NOMO-1 (cell line): ENCODE data around the gene ATRNL1.
"Not testable (repeated sequence)": the region's sequence is repeated elsewhere in the genome, so short reads cannot be mapped to it uniquely, and the experiment has no call there.

Experiments used
- DNase-seq, 2 experiments: peaks; one replicate each; lab custom pipeline; 2025; ENCODE audit not compliant: unreplicated experiment in 2 of 2; lab: John Stamatoyannopoulos, UW

The ATRNL1 gene

GRCh38 chr10:115827231-115828009 is 734.3 kb downstream of the ATRNL1 start:
- DNase-seq = no peak

GRCh38 chr10:115828182-115828581 is 735.0 kb downstream of the ATRNL1 start:
- not testable (repeated sequence) for DNase-seq

- no peak for DNase-seq
Measured at GRCh38 chr10:115829521-115830205, 736.5 kb downstream of the ATRNL1 start.

GRCh38 chr10:115830265-115830970 is 737.3 kb downstream of the ATRNL1 start:
- no peak for DNase-seq

- no peak for DNase-seq
Measured at GRCh38 chr10:115831016-115831415, 737.9 kb downstream of the ATRNL1 start.

- no peak for DNase-seq
Measured at GRCh38 chr10:115833119-115833518, 740.0 kb downstream of the ATRNL1 start.

GRCh38 chr10:115844591-115844990 is 751.4 kb downstream of the ATRNL1 start:
- no peak for DNase-seq

- DNase-seq = no peak
Measured at GRCh38 chr10:115845921-115846320, 752.8 kb downstream of the ATRNL1 start.

- no peak for DNase-seq
Measured at GRCh38 chr10:115846528-115846927, 753.4 kb downstream of the ATRNL1 start.

- DNase-seq = no peak
Measured at GRCh38 chr10:115849197-115849596, 756.0 kb downstream of the ATRNL1 start.

- DNase-seq = no peak
Measured at GRCh38 chr10:115850666-115851065, 757.5 kb downstream of the ATRNL1 start.

- no peak for DNase-seq
Measured at GRCh38 chr10:115851695-115852094, 758.5 kb downstream of the ATRNL1 start.

GRCh38 chr10:115854740-115855435 is 761.7 kb downstream of the ATRNL1 start:
- DNase-seq = no peak

- DNase-seq = no peak
Measured at GRCh38 chr10:115856580-115856979, 763.4 kb downstream of the ATRNL1 start.

GRCh38 chr10:115857856-115858255 is 764.7 kb downstream of the ATRNL1 start:
- DNase-seq = no peak

GRCh38 chr10:115860182-115861107 is 767.3 kb downstream of the ATRNL1 start:
- no peak for DNase-seq

GRCh38 chr10:115861455-115861854 is 768.3 kb downstream of the ATRNL1 start:
- DNase-seq = no peak

GRCh38 chr10:115861864-115862263 is 768.7 kb downstream of the ATRNL1 start:
- no peak for DNase-seq

- DNase-seq = no peak
Measured at GRCh38 chr10:115866174-115866573, 773.0 kb downstream of the ATRNL1 start.

- DNase-seq = no peak
Measured at GRCh38 chr10:115866691-115867090, 773.5 kb downstream of the ATRNL1 start.
